ENCODE measurements around the gene ARHGAP25. TPM values are rescaled to one million over a fixed set of nuclear protein-coding genes. Genes with fewer than 3 reads are reported as not detected.
A peak's percentile ranks its signal among the peaks of the same experiment; 100 is the strongest.

The ARHGAP25 gene
- total RNA-seq, 1 donor from 2014 or later, result 5.8 TPM

DNA sequence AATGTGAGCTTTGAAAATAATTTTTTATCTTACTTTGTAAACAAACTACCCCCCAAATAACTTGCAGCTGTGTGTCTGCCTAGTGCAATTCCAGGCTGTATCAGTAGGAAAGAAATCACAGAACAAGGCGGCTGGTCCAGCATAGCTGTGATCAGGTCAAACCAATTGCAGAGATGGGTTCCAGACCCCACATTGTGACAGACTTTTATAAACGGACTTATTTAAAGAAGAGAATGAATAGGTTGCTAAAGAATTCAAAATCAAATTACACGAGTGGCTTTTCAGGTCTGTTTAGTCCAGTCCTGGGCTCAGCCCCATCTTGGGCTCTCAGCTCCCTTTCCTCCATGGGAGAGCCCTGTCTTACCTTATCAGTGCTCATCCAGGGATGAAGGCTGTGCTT lies 125.5 kb downstream of the ARHGAP25 start:
- no peaks in the 10 kb centered on the region for H3K27me3 ChIP-seq
- no peak overlapping the region for H3K27ac ChIP-seq
- H3K4me3 Mint-ChIP-seq, result no peak overlapping the region
- DNase-seq (ENCODE audit: low spot score), result peak; percentile 21
- H3K9me3 Mint-ChIP-seq, result no peaks in the 10 kb centered on the region
- H3K4me1 Mint-ChIP-seq, result peaks cover 6% of the 10 kb centered on the region
- no peak overlapping the region for H3K9ac ChIP-seq
- H3K36me3 ChIP-seq, result no peaks in the 10 kb centered on the region
- peaks cover 17% of the 10 kb centered on the region for H3K4me1 ChIP-seq
- no peaks in the 10 kb centered on the region for H3K36me3 Mint-ChIP-seq
- H3K27ac Mint-ChIP-seq, result no peak overlapping the region
- TF ChIP-seq EZH2 (IDR thresholded peaks at IDR 0.05) (no peak), EZH2phosphoT487 (IDR thresholded peaks at IDR 0.05) (no peak), CTCF (IDR thresholded peaks at IDR 0.05) (no peak)
- no peak overlapping the region for H2AFZ ChIP-seq (replicated peaks)
- no peaks in the 10 kb centered on the region for H3K27me3 Mint-ChIP-seq (ENCODE audit: insufficient read depth, low read depth)
- H3K4me2 ChIP-seq, result no peak overlapping the region
- no peaks in the 10 kb centered on the region for H3K79me2 ChIP-seq (ENCODE audit: low read depth)
- no peaks in the 10 kb centered on the region for H3F3A ChIP-seq (ENCODE audit: low read depth)
- no peak overlapping the region for H3K4me3 ChIP-seq
- no peaks in the 10 kb centered on the region for H3K9me3 ChIP-seq (ENCODE audit: low read depth)
- H4K20me1 ChIP-seq (ENCODE audit: low read depth), result no peaks in the 10 kb centered on the region

- TF ChIP-seq EZH2 (IDR thresholded peaks at IDR 0.05) (no peak), EZH2phosphoT487 (IDR thresholded peaks at IDR 0.05) (no peak), CTCF (IDR thresholded peaks at IDR 0.05) (no peak)
- Mint-ChIP-seq H3K27ac (no peak overlapping the region), H3K9me3 (no peaks in the 10 kb centered on the region), H3K36me3 (no peaks in the 10 kb centered on the region), H3K4me3 (no peak overlapping the region), H3K4me1 (peaks cover 6% of the 10 kb centered on the region), H3K27me3 (ENCODE audit: insufficient read depth, low read depth) (no peaks in the 10 kb centered on the region)
- Histone ChIP-seq H3K9ac (no peak overlapping the region), H3K4me1 (peaks cover 17% of the 10 kb centered on the region), H2AFZ (replicated peaks) (no peak overlapping the region), H3K36me3 (no peaks in the 10 kb centered on the region), H3F3A (ENCODE audit: low read depth) (no peaks in the 10 kb centered on the region), H3K79me2 (ENCODE audit: low read depth) (no peaks in the 10 kb centered on the region), H3K27ac (no peak overlapping the region), H4K20me1 (ENCODE audit: low read depth) (no peaks in the 10 kb centered on the region), H3K4me2 (no peak overlapping the region), H3K4me3 (no peak overlapping the region), H3K27me3 (no peaks in the 10 kb centered on the region), H3K9me3 (ENCODE audit: low read depth) (no peaks in the 10 kb centered on the region)
- no peak for DNase-seq (ENCODE audit: low spot score)
These were observed 126.7 kb downstream of the ARHGAP25 start for GRCh38 chr2:68861330-68861729.

- H3K9me3 ChIP-seq (ENCODE audit: low read depth), result no peaks in the 10 kb centered on the region
- Mint-ChIP-seq H3K27ac (no peak overlapping the region), H3K4me1 (peaks cover 6% of the 10 kb centered on the region), H3K36me3 (no peaks in the 10 kb centered on the region), H3K27me3 (ENCODE audit: insufficient read depth, low read depth) (no peaks in the 10 kb centered on the region), H3K9me3 (no peaks in the 10 kb centered on the region), H3K4me3 (no peak overlapping the region)
- no peaks in the 10 kb centered on the region for H3K36me3 ChIP-seq
- no peak overlapping the region for H3K27ac ChIP-seq
- H3K79me2 ChIP-seq (ENCODE audit: low read depth), result no peaks in the 10 kb centered on the region
- no peak for TF ChIP-seq CTCF (IDR thresholded peaks at IDR 0.05)
- no peak for TF ChIP-seq EZH2phosphoT487 (IDR thresholded peaks at IDR 0.05)
- no peak for TF ChIP-seq EZH2 (IDR thresholded peaks at IDR 0.05)
- no peak overlapping the region for H3K9ac ChIP-seq
- no peak overlapping the region for H2AFZ ChIP-seq (replicated peaks)
- H3K4me3 ChIP-seq, result no peak overlapping the region
- no peak for DNase-seq (ENCODE audit: low spot score)
- no peak overlapping the region for H3K4me2 ChIP-seq
- no peaks in the 10 kb centered on the region for H3K27me3 ChIP-seq
- H3F3A ChIP-seq (ENCODE audit: low read depth), result no peaks in the 10 kb centered on the region
- H4K20me1 ChIP-seq (ENCODE audit: low read depth), result no peaks in the 10 kb centered on the region
- H3K4me1 ChIP-seq, result peaks cover 17% of the 10 kb centered on the region
These were observed 128.3 kb downstream of the ARHGAP25 start for GRCh38 chr2:68862889-68863288.
